HG03575 (cell line): ENCODE measurements around the gene ASTN2.
"Not testable (repeated sequence)": the region's sequence is repeated elsewhere in the genome, so short reads cannot be mapped to it uniquely, and the experiment has no call there.

Experiments used
- ATAC-seq: cut with Tn5 transposase; IDR thresholded peaks from one replicate; pipeline ENCODE4 v1.9.1; 2021; ENCODE audit not compliant: unreplicated experiment, insufficient number of reproducible peaks, low FRiP score; ENCODE audit errors: extremely low read depth

ASTN2 gene

DNA sequence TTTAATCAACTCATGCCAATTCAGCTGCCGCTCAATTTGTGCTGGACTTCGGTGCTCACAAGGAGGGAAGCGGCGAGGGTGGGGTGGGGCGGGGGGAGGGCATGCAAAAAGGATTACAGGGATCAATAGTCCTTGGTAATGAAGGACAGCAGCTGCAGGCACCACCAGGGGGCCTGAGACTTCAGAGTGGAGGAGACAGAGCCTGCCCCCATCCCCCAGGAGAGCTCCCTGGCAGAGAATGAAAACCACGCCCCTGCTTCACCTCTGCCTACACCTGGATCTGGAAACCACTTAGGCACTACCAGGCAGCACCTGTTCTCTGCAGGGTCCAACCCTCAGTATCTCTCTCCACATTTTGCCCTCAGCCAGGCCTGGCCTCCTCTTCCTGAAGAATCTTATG is 572.2 kb downstream of the ASTN2 start:
- no peak for ATAC-seq

DNA sequence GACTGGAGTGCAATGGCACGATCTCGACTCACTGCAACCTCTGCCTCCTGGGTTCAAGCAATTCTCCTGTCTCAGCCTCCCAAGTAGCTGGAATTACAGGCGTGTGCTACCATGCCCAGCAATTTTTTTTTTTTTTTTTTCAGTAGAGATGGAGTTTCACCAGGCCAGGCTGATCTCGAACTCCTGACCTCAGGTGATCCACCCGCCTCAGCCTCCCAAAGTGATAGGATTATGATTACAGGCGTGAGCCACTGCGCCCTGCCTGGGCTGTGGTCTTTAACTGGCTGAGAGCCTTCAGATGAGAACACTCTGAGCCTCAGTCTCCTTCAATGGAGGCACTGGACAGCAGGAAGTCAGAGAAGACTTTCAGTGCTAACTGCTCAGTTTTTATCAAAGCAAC is 576.4 kb downstream of the ASTN2 start:
- ATAC-seq, result not testable (repeated sequence)

DNA sequence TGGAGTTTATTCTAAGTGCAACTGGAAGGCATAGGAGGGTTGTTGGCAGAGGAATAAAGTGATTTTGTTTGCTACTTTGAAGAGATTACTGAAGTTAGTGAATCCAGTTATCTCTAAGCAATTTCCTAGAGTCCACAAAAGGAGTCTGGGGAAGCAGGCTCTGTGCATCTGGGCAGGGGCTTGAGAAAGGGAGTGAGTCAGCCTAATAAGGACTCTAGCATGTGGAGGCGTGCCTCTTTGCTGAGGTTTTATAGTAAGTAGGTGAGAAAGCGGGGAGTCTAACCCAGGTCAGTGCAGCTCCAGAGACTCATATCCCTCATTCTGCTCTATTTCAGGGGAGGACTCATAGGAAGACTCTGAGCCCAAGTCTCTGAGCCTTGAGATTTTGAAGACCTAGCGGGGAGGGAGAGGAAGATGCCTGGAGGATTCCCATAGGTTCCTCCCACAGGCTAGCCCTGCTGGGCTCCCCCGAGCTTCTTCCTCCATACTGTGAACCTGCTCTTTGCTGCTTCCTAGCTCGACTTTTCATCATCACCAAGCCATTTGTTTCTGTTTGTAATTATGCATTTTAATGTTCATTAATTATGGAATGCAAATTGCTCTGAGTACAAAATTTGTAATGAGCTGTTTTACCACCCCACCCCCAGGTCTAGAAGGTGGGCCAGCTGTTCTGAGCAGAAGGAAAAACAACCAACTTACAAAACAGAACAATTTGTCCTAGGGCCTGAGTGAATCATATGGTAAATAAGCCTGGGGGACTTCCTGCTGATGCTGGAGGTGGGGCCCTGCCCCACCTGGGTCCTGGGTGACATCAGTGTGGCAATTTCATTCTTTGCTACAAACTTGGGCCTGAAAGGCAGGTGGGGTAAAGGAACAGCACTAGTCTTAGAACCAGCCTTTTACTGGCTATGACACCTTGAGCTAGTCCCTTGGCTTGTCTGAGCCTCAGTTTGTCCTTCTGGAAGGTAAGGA is 577.6 kb downstream of the ASTN2 start:
- ATAC-seq, result no peak

DNA sequence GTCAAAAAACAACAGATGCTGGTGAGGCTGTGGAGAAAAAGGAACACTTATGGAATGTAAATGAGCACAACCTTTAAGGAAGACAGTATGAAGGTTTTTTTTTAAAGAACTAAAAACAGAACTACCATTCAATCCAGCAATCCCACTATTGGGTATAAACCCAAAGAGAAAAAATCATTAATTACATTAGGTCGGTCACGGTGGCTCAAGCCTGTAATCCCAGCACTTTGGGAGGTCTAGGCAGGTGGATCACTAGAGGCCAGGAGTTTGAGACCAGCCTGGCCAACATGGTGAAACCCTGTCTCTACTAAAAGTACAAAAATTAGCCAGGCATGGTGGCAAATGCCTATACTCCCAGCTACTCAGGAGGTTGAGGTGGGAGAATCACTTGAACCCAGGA is 584.5 kb downstream of the ASTN2 start:
- not testable (repeated sequence) for ATAC-seq

DNA sequence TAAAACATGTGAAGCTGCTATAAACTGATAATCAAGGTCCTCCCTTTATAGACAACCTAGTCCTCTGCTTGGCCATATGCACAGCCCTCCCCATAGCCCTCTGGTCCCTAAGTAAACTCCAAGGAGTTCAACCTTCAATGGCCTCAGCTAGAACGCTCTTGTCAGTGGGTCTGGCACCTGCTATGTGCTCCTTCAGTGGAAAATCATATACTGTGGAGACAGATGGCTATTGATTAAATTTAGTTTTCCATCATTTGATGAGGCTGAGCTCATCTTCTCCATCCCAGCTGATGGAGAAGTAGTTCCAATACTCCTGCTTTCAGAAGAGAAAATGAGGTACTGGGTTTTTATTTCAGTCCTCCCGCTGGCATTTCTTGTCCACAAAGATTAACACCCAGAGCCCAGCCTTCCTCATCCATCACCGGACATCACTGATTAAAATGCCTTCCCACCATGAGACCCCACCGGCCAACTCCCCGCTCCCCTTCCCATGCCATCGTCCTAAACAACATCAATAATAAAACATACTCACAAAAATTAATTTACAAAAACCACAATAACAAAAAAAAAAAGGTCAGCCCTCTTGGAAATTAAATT is 593.1 kb downstream of the ASTN2 start:
- no peak for ATAC-seq

DNA sequence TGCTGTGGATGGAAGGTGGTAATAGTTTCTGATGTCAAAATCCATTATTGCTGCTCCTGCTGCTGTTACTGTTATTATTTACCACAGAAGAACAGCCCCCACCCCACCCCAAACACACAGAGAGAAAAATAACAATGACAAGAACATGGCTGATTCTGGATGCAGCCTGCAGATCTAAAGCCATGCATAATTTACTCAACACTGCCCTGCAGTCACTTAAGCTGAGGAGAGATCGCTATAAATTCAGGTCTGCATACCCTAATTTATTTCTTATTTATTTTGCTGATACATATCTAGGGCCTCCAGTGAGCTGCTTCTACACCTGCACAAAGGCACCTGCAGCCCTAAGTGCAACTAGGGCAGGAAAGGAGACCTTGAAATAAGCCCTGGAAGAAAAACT is 595.7 kb downstream of the ASTN2 start:
- no peak for ATAC-seq

DNA sequence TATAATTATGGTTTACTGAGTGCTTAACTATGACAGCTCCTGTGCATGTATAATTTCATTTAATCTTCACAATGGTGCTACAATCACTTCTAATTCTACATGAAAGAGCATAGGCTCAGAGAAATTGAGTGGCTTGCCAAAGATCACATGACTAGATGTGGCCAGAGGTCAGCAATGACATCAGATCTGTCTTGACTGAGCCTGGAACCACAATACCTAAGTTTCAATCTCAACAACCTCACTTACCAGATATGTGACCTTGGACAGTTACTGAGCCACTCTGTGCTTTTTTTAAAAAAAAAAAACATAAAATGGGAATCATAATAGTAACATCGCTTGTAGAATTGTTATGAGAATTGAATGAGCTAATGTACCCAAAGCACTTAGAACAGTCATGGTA is 597.1 kb downstream of the ASTN2 start:
- no peak for ATAC-seq

DNA sequence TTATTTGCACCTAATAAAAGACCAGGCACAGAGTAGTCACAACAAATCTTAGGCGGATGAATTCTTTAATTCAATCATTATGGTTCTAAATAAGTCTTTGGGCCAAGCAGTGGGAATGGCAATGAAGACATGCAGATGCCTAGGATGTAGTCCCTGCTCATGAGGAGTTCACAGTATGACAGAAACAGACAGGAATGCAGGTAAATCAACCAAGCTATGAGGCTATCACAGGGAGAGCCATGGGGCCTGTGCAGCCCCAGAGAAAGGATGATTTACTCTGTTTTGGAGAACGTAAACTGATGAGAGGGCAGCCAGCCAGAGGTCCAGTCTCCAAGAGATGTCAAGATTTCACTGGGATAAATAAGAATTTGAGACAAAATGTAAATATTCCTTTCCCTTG is 598.4 kb downstream of the ASTN2 start:
- no peak for ATAC-seq

DNA sequence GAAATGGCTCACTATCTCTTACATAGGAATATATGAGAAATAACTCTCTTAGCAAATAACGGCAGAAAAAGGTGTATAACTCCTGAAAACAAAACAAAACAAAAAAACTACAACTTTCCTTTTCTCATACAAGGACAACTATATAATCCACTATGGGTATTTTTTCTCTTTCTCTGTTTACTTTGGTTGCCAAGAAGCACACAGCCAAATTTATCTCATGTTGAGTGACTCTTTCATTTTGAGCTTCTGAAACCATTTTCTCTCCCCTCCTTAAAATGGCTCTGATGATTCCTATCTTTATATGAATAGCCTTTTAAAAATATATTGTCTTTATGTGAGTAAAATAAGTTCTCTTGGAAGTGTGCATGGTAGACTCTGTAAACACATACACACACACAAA is 599.0 kb downstream of the ASTN2 start:
- no peak for ATAC-seq

DNA sequence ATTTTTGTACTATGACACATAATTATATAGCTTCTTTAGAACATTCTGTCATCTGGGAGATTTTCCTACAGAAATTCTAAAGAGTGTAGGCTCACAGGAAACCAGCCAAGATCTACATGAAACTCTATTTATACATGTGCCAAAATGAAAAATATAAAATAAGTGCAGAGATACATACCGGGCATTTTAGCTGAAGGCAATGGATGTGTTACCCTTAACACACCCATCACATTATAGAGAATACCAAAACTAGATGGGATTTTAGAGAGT is 601.9 kb downstream of the ASTN2 start:
- ATAC-seq, result no peak

DNA sequence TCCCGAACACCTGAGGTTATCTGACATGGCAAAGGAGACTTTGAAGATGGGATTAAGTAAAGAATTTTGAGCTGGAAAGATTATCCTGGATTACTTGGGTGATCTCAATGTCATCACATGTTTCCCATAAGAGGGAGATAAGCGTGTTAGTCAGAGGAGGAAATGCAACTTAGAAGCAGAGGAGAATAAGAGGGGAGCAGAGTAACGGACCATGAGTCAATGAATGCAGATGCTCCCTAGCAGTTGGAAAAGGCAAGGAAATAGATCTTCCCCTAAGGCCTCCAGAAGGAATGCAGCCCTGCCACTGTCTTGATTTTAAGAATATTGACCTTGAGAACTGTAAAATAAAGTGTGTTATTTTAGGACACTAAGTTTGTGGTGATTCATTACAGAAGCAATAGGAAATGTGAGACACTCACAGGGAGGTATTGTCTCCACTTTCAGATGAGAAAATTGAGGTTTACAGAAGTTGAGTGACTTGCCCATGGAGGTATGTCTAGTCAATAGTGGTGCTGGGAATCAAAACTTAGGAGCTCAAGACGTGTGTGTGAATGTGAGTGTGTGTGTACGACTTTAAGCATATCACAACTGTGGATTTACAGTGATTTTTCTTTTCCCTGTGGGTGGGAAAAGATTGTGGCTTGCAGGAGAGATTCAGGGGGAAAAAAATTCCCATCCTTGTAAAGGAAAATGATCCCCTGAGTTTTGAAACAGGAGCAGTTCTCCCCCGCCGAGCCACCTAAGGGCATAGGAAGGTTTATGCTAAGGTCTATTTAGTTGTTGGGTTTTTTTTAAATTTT is 602.4 kb downstream of the ASTN2 start:
- ATAC-seq, result no peak

DNA sequence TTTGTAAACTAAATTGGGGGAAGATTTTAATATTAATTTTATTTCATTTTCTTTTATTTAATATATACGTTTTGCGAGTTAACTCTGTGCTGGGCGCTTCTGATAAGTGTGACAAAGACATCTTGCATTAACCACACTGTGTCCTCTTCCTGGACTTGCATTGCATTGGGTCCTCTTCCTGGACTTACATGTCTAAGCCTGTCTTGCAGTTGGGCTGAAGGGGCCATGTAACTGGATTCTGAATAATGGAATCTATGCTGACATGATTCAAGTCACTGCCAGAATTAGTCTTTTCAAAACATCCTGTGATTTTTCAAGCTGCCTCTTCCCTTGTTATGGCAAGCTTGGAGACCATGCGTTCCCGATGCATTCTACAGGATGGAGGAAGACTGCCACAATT is 605.2 kb downstream of the ASTN2 start:
- ATAC-seq, result no peak

DNA sequence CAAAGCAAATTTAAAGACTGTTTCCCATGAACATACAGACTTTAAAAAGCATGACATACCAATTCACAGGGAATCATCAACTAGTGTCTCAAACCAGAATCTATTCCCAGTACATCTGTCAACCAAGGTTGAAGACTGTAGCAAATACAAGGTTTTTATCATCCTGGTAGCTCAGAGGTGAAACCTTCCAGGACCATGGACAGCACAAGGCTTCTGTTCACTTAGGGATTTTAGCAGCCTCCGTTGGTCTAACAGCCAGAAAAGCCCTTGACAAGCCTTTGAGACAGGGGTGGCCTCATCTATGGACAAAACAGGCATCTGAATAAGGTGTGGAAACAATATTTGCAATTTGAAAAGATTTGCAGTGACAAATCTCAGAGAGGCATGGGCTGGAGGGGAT is 608.8 kb downstream of the ASTN2 start:
- no peak for ATAC-seq

DNA sequence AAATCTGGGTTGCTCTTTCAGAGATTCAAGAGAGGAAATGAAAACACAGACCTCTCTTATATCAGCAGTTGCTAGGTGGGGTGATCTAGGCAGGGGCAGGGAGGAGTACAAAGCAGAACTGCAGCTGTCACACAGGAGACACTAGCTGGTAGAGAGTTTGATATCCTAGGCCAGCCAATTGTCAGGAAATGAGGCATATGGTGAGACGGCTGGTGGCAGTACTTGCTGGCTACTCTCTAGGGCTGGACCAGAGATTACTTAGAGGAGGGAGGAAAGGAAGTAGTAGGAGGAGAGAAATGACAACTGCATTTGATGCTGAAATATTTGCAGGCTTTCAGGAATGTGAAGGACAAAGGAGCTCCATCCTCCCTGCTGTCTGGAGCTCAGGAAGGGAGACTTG is 614.0 kb downstream of the ASTN2 start:
- no peak for ATAC-seq

DNA sequence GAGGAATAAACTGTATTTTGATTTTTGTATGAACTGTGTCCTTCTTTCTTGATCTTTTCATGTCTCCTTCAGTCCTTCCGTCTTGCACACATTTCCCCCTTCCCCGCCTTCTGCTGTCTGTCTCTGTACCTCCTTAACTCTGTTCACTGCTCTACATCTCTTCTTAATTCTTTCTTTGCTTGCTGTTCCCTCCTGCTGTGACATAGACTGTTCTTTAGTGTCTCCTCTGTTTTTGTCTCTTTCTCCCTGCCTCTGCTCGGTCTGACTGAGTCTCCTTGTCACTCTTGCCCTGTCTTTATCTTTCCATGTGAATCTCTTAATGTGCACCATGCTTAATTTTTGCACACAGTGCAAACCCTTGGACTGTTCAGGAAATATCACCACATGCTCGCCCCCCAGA is 614.8 kb downstream of the ASTN2 start:
- no peak for ATAC-seq

DNA sequence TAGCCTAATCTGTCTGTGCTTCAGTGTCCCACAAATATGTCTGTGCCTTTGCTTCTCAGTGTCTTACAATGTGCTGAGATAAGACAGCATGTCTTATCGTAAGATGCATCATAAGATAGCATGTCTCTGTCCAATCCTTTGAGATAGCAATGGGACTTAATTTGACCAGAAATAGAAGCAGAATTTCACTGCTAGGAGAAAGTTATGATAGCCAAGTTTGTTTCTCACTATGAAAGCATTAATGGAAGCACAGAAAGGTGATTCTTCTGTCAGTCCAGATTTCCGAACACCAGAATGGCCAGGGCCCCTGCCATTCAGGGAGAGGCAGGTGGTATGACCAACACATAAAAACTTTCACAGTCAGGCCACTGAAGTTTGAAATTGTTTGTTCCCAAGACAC is 616.3 kb downstream of the ASTN2 start:
- no peak for ATAC-seq

DNA sequence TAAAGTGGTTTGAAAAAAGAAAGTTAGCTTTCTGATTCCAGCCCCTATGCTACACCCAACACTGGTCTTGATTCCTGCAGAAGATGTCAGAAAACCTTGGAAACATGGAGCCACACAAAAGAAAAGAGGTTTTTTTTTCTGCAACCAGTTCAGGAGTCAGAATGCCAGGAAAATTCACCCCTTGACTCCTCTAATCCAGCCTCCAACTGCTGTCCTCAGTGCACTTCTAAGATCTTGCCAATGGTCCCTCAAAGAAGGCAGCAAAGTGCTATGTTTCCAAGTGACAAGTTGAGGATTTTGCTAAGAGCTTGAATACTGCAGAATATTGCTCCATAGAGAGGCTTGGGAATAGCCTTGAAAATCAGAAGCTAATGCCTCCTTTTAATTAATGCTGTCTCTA is 617.6 kb downstream of the ASTN2 start:
- ATAC-seq, result no peak

DNA sequence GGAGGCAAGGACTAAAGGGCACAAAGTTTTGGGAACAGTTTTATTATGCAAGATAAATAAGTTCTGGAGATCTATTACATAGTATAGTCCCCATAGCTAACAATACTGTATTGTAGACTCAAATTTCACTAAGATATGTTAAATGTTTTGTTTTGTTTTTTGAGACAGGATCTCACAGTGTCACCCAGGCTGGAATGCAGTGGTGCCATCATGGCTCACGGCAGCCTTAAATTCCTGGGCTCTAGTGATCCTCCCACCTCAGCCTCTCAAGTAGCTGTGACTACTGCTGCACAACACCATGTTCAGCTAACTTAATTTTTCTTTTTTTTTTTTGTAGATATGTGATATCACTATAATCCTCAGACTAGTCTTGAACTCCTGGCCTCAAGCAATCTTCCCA is 618.2 kb downstream of the ASTN2 start:
- no peak for ATAC-seq

DNA sequence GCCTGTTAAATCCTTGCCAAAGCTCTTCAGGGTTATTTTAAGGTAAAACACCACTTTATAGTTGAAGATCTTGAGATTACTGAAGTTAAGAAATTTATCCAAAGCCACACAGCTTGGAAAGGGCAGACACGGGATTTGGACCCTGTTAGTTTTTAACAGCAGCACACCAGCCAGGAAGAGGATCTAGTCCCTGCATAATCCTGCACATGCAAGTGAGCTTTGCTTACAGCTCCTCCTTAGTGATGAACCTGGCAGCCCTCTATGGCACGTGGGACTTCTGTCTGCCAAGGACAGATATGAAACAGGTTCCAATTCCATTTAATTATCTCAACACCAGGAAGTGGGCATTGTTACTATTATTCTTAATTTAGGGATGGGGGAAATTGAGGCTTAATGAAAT is 619.0 kb downstream of the ASTN2 start:
- ATAC-seq, result no peak

DNA sequence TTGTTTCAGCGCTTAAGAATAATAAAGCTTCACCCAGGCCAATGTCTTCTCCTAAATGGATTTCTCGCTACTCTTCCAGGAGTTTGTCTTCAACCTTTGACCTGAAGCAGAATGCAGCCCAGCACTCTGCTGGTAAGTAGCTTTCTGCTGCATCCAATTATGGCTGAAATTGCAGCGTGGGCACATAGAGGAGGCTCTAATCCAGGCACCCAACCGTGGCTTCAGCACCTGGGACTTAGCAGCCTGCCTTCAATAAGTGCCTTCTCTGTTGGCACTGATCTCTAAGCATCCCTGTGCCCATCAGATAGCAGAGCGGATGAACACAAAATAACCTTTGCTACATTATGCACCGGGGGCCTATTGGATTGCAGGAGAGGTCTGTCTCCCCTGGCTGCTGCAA is 622.6 kb downstream of the ASTN2 start:
- ATAC-seq, result no peak
